ENCODE measurements around the gene CDH24.

DNA sequence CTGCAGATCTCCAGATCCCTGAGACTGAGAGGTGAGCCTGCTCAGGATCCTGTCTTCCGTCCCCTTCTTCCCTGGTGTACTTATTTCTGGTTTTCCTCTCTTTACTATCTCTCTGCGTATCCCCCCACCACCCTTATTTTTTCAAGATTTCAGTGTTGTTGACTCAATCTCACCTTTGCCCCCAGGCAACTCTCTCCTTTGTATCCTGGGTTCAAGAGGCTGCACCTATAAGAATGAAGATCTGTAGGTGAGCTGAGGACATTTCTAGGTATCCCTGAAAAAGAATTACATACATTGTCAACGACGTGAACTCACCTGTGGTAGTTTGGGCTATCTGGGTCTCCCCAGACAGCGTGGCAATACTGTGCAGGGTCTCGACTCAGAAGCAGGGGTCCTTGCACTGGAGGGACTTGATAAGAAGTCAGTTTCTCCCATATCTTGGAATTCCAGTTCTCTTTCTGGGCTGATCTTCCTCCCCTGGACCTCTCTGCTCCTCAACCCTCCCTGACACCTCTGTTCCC is 46.8 kb upstream of the CDH24 start:
- TF ChIP-seq, protein P1, sequence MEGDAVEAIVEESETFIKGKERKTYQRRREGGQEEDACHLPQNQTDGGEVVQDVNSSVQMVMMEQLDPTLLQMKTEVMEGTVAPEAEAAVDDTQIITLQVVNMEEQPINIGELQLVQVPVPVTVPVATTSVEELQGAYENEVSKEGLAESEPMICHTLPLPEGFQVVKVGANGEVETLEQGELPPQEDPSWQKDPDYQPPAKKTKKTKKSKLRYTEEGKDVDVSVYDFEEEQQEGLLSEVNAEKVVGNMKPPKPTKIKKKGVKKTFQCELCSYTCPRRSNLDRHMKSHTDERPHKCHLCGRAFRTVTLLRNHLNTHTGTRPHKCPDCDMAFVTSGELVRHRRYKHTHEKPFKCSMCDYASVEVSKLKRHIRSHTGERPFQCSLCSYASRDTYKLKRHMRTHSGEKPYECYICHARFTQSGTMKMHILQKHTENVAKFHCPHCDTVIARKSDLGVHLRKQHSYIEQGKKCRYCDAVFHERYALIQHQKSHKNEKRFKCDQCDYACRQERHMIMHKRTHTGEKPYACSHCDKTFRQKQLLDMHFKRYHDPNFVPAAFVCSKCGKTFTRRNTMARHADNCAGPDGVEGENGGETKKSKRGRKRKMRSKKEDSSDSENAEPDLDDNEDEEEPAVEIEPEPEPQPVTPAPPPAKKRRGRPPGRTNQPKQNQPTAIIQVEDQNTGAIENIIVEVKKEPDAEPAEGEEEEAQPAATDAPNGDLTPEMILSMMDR (IDR thresholded peaks at IDR 0.05 in 4 of 5, conservative IDR thresholded peaks at IDR 0.05 in 1 of 5) = no peak
- TF ChIP-seq POLR2A (IDR thresholded peaks at IDR 0.05) = no peak
